ENCODE results near the gene CNTNAP2. TPM values are rescaled to one million over a fixed set of nuclear protein-coding genes. Genes with fewer than 3 reads are reported as not detected.

CNTNAP2 gene
- total RNA-seq, 4 donors from 2014 or later: 0.29 to 0.88 (median 0.33) TPM; not detected in 1

DNA sequence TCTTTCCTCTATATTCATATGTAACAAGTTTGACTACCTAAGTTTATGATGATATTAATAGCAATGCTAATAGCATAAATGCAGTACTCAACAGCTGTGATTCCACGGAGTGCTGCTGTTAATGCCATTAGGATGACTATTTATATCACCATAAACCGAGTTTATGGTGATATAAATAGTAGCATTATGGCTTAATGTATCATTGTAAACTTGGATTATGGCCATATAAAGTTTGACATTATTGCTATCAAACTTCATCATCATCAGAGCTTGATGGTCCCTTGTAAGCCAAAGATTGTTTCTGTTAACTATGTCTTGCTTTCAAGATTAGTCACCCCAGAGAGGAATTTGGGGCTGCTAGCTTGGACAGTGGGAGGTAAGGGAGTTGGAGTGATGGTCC is 1861.6 kb downstream of the CNTNAP2 start:
- H3K36me3 ChIP-seq: no peaks in the 10 kb centered on the region
- DNase-seq: no peak
- no peaks in the 10 kb centered on the region for H3K4me1 ChIP-seq
- H3K27ac ChIP-seq: no peak overlapping the region
- TF ChIP-seq, protein P1, sequence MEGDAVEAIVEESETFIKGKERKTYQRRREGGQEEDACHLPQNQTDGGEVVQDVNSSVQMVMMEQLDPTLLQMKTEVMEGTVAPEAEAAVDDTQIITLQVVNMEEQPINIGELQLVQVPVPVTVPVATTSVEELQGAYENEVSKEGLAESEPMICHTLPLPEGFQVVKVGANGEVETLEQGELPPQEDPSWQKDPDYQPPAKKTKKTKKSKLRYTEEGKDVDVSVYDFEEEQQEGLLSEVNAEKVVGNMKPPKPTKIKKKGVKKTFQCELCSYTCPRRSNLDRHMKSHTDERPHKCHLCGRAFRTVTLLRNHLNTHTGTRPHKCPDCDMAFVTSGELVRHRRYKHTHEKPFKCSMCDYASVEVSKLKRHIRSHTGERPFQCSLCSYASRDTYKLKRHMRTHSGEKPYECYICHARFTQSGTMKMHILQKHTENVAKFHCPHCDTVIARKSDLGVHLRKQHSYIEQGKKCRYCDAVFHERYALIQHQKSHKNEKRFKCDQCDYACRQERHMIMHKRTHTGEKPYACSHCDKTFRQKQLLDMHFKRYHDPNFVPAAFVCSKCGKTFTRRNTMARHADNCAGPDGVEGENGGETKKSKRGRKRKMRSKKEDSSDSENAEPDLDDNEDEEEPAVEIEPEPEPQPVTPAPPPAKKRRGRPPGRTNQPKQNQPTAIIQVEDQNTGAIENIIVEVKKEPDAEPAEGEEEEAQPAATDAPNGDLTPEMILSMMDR (IDR thresholded peaks at IDR 0.05): no peak
- TF ChIP-seq POLR2A (IDR thresholded peaks at IDR 0.05): no peak
- H3K9me3 ChIP-seq: no peaks in the 10 kb centered on the region
- no peak overlapping the region for H3K4me3 ChIP-seq (replicated peaks in 1 of 3)
- no peaks in the 10 kb centered on the region for H3K27me3 ChIP-seq
- intact Hi-C loops (cut with DNase I): no loop called here
- 73 to 83% methylated on average over 2 of the region's 2 CpGs for WGBS, 2 donors

DNA sequence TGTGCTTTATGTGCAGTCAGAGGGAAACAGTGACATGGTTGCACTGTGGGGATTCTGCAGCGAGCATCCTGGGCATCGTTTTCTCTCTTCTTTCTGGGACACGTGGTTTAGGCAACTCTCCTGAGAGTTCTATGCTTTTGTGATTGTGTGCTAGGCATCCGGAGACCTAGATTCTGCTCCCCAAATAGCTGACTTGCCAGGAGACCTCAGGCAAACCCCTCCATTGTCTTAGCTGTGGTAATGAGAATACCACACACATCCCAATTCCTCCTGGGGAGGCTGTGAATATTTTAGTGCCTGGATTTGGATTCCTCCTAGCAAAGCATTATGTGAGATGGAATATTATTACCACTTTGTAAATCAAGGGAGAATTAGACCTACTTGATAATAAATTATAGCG is 1862.0 kb downstream of the CNTNAP2 start:
- 63 to 72% methylated on average over 5 of the region's 5 CpGs for WGBS, 2 donors
- Histone ChIP-seq H3K4me1 (no peaks in the 10 kb centered on the region), H3K36me3 (no peaks in the 10 kb centered on the region), H3K27me3 (no peaks in the 10 kb centered on the region), H3K9me3 (no peaks in the 10 kb centered on the region), H3K4me3 (replicated peaks in 1 of 3) (no peak overlapping the region), H3K27ac (no peak overlapping the region)
- TF ChIP-seq, protein P1 (IDR thresholded peaks at IDR 0.05): no peak
- no peak for TF ChIP-seq POLR2A (IDR thresholded peaks at IDR 0.05)
- intact Hi-C loops (cut with DNase I): no loop called here
- DNase-seq: no peak

DNA sequence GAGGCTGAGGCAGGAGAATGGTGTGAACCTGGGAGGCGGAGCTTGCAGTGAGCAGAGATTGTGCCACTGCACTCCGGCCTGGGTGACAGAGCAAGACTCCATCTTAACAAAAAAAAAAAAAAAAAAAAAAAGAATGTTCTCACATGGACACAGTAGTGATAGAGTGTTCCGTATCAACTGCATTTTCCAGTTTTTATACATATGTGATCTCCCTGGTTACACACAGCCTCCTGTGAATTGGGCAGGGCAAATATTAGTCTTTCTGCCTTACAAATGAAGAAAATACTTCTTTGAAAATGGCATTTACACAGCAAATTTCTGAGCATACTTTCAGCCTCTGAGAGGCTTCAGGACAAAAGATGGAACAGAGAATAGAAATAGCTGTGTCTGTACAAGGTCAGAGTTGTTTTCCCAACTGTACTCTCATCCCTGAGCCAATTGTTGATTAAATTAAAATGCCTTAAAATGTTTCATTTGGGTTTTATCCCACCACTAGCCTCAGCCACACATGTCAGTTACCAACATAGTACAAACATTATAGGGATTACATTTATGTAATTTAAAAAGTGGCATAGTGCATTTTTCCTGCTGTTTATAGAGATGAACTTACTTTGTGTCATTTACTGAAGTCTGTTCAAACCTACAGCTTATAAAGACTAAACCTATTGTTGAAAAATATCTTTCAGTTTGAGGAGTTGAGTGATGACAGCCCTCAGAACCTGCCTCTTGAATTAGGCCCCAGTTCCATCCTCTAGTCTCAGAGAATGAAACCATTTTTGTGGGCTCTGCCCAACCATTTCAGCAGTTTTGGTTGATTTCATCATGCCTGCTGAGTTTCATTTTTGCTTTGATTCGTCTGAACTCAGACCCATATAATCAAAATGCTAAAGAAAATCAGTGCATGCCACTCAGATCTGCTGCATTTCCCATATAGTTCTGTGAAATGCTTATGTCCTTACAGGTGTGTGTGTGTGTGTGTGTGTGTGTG is 1864.5 kb downstream of the CNTNAP2 start:
- intact Hi-C loops (cut with DNase I): no loop called here
- H3K27ac ChIP-seq: no peak overlapping the region
- H3K27me3 ChIP-seq: no peaks in the 10 kb centered on the region
- H3K36me3 ChIP-seq: no peaks in the 10 kb centered on the region
- no peak for TF ChIP-seq POLR2A (IDR thresholded peaks at IDR 0.05)
- TF ChIP-seq, protein P1 (IDR thresholded peaks at IDR 0.05): no peak
- WGBS, 2 donors: 86 to 88% methylated on average over 4 of the region's 4 CpGs
- no peak for DNase-seq
- H3K4me1 ChIP-seq: no peaks in the 10 kb centered on the region
- no peaks in the 10 kb centered on the region for H3K9me3 ChIP-seq
- no peak overlapping the region for H3K4me3 ChIP-seq (replicated peaks in 1 of 3)

DNA sequence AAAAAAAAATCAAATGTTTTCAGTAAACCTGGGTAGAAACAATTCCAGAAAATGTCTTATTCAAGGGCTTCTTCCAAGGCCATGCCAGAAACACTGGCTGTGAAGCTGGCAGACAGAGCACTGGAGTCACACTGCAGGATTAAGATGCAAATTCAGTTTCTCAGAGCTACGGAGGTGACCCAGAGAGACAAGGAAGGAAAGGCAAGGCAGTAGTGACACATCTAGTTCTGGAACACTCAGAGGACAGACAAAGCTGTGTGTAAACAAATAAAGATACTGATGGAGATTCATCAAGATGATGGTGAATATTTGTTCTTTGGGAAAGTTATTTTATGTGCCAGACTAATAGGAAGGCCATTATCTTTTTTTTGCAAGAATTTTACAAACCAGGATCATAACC is 1865.7 kb downstream of the CNTNAP2 start:
- TF ChIP-seq, protein P1 (IDR thresholded peaks at IDR 0.05): no peak
- TF ChIP-seq POLR2A (IDR thresholded peaks at IDR 0.05): no peak
- no peak overlapping the region for H3K27ac ChIP-seq
- H3K36me3 ChIP-seq: no peaks in the 10 kb centered on the region
- H3K27me3 ChIP-seq: no peaks in the 10 kb centered on the region
- no peak for DNase-seq
- intact Hi-C loops (cut with DNase I): no loop called here
- no peaks in the 10 kb centered on the region for H3K4me1 ChIP-seq
- WGBS, 2 donors: 63 to 89% methylated on average over 1 of the region's 1 CpG
- H3K9me3 ChIP-seq: no peaks in the 10 kb centered on the region
- H3K4me3 ChIP-seq (replicated peaks in 1 of 3): no peak overlapping the region

DNA sequence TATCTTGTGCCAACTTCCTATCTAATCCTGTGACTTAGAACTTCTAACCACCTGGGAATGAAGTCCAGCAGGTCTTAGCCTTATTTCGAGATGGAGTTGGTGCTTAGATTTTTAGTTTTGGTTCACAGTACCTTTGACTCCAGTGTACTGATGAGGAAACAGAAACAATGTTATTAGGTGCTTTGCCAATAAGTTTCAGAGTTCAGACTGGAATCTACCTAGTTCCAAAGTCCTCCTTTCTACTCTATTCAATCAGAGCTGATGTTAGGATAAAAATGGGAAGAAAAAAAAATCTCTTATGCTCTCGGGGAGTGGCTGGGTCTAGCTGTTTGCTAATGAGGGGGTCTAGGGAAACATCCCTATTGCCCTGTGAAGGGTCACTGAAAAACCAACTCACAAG is 1867.7 kb downstream of the CNTNAP2 start:
- no peaks in the 10 kb centered on the region for H3K27me3 ChIP-seq
- no peak overlapping the region for H3K27ac ChIP-seq
- no peak for TF ChIP-seq POLR2A (IDR thresholded peaks at IDR 0.05)
- TF ChIP-seq, protein P1 (IDR thresholded peaks at IDR 0.05): no peak
- H3K36me3 ChIP-seq: no peaks in the 10 kb centered on the region
- H3K4me1 ChIP-seq: no peaks in the 10 kb centered on the region
- H3K9me3 ChIP-seq: no peaks in the 10 kb centered on the region
- no peak overlapping the region for H3K4me3 ChIP-seq (replicated peaks in 1 of 3)
- no peak for DNase-seq
- 88 to 94% methylated on average over 2 of the region's 2 CpGs for WGBS, 2 donors
- intact Hi-C loops (cut with DNase I): no loop called here
